Loucy (cell line): ENCODE measurements around the gene SSNA1.

Experiments used
- EZH2phosphoT487 ChIP-seq: fragments of 200-600 bp; IDR thresholded peaks from 2 replicates; pipeline ENCODE4 v1.6.1; 2018; ENCODE audit warnings: antibody characterized with exemption, mild to moderate bottlenecking, moderate library complexity, borderline replicate concordance
- TF ChIP-seq, protein P1 (sequence below): fragments of 200-600 bp; sonication (generic); conservative IDR thresholded peaks from 2 replicates; pipeline ENCODE4 v1.5.1; 2014; ENCODE audit warnings: mild to moderate bottlenecking, antibody characterized with exemption, low read length

DNA sequence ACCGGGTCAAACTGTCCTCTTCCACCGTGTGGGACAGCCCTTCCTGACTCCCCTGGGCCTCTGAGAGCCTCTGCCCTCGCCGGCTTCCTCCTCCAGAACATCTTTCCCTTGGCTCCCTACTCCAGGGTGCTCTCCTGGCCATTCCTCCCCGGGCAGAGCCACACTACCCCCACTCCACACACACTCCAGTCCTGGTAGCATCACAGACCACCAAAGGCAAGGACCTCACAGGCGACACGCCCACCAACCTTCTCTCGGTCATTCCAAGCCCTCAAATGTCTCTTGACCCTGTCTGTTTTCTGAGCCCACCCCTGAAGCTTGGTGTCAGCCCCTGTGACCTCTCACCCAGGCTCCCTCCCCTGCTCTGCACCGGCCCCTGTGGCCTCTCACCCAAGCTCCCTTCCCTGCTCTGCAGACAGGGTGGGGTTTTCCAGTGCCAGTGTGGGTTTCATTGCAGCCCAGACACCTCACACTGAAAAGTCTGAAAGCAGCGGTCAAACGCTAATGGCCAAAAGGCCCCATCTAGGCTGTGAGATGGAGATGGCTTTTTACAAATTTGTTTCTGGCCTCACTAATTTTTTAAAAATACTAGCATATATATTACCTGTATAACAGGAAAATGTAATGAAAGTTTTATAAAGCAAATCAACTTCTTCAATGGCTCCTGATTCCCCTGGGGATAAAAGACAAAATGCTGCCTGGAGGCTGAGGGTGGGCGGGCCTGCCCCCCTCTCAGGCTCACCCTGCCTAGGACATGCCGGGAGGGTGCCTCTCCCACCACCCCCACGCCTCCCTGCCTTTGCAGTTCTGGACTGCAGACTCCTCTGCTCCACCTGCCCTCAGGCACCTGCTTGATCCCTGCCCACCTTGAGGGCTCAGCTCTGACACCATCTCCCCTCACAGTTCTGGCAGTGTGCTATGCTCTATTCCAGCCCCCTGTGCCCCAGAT lies 29.1 kb upstream of the SSNA1 start:
- TF ChIP-seq, protein P1, sequence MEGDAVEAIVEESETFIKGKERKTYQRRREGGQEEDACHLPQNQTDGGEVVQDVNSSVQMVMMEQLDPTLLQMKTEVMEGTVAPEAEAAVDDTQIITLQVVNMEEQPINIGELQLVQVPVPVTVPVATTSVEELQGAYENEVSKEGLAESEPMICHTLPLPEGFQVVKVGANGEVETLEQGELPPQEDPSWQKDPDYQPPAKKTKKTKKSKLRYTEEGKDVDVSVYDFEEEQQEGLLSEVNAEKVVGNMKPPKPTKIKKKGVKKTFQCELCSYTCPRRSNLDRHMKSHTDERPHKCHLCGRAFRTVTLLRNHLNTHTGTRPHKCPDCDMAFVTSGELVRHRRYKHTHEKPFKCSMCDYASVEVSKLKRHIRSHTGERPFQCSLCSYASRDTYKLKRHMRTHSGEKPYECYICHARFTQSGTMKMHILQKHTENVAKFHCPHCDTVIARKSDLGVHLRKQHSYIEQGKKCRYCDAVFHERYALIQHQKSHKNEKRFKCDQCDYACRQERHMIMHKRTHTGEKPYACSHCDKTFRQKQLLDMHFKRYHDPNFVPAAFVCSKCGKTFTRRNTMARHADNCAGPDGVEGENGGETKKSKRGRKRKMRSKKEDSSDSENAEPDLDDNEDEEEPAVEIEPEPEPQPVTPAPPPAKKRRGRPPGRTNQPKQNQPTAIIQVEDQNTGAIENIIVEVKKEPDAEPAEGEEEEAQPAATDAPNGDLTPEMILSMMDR: no peak
- TF ChIP-seq EZH2phosphoT487: no peak
